Adrenal gland (tissue), 12 donors: ENCODE measurements around the gene SHMT2. TPM values are rescaled to one million over a fixed set of nuclear protein-coding genes. Genes with fewer than 3 reads are reported as not detected.

Source experiments
- DNase-seq, 7 donors: peaks; one replicate each; pipeline ENCODE4 v3.0.0-alpha.2; 2019 to 2020
- H3K27ac ChIP-seq, 5 donors: fragments of 200-600 bp; sonication (generic) in 4 of 5; 1 replicate in 3 of 5; 2 replicates in 2 of 5; pipeline versions ENCODE4 v1.5.1 to v1.8.0; 2016 to 2020; ENCODE audit warnings: mild to moderate bottlenecking in 1 of 5
- H3K27me3 ChIP-seq: fragments of 200-600 bp; 2 replicates; pipeline ENCODE4 v1.8.0; 2021
- H3K36me3 ChIP-seq, 2 donors: fragments of 200-600 bp; replicated peaks in 1 of 2; 1 replicate in 1 of 2; 2 replicates in 1 of 2; pipeline versions ENCODE4 v1.5.1 to v1.8.0; 2018 to 2022
- H3K4me1 ChIP-seq, 2 donors: fragments of 200-600 bp; replicated peaks in 1 of 2; 1 replicate in 1 of 2; 2 replicates in 1 of 2; pipeline versions ENCODE4 v1.5.1 to v1.8.0; 2018 to 2021
- H3K4me3 ChIP-seq, 4 donors: fragments of 200-600 bp; sonication (generic) in 3 of 4; one replicate each; pipeline ENCODE4 v1.5.1; 2016 to 2018
- H3K9me3 ChIP-seq, 3 donors: fragments of 200-600 bp; sonication (generic) in 1 of 3; replicated peaks in 1 of 3; 1 replicate in 2 of 3; 2 replicates in 1 of 3; pipeline versions ENCODE4 v1.5.1 to v1.8.0; 2016 to 2021
- POLR2A ChIP-seq, 2 donors: fragments of 450-650 bp; IDR thresholded peaks; one replicate each; pipeline ENCODE4 v1.6.1; 2017; ENCODE audit warnings: antibody characterized with exemption in 2 of 2, mild to moderate bottlenecking in 2 of 2, moderate library complexity in 1 of 2
- WGBS, 4 donors: extraction: QIAGEN DNeasy Blood & Tissue Kit in 2 of 4; methylation state at CpG; one replicate each; pipeline versions ENCODE4 v1.1.5 to v1.1.7; 2013 to 2017; 5-methylcytosine and 5-hydroxymethylcytosine counted together
- intact Hi-C, 2 donors: fragments of 100-400 bp; cut with DNase I; formaldehyde crosslinking; loops; one replicate each; pipeline versions ENCODE4 v1.14.1 to v1.15.0; 2022 to 2023
- polyA plus RNA-seq, 3 donors: library from polyadenylated mRNA; stranded (reverse); fragments of 200-250 nt in 2 of 3; fragments of 350-450 nt in 1 of 3; fragmentation: Illumina TruSeq in 1 of 3; extraction: RNeasy Lipid Tissue Mini Kit (QIAGEN cat#74804) in 1 of 3; gene quantifications; one replicate each; pipeline ENCODE4 v1.2.3, GENCODE V29; 2013 to 2014
- total RNA-seq, 9 donors: library from RNA; depleted of rRNA in 4 of 9; stranded (reverse); fragments of >200 nt in 4 of 9; fragments of 120-200 nt in 1 of 9; fragmentation: NEBNext Ultra II Directional in 1 of 9; extraction: Animal tissue kit (Norgen Biotek cat#: 25700) in 1 of 9; gene quantifications; one replicate each; pipeline versions ENCODE4 v1.1.0 to v1.2.4, GENCODE V29; 2013 to 2023
- TF ChIP-seq, protein P1 (sequence below), 6 experiments: fragments of 450-650 bp in 4 of 6; fragments of 200-600 bp in 2 of 6; sonication (generic) in 1 of 6; IDR thresholded peaks; 1 replicate in 5 of 6; 2 replicates in 1 of 6; pipeline versions ENCODE4 v1.5.1 to v1.8.0; 2016 to 2021; ENCODE audit warnings: antibody characterized with exemption in 6 of 6, mild to moderate bottlenecking in 2 of 6, moderate library complexity in 1 of 6
- donor health status: healthy with polysubstance abuse.
- donor health status: Bipolar disorder and iron deficiency.
- donor health status: DM: yes; HTN: yes; CAD: no.
- donor health status: DM: no; HTN: no; CAD: no.
- donor health status: DM: no; HTN: no; CAD: no.
- donor health status: DM: yes; HTN: yes; CAD: no.

Gene SHMT2
- total and polyA plus RNA-seq, 12 donors: 25.2 to 94.7 (median 65.0) TPM

DNA sequence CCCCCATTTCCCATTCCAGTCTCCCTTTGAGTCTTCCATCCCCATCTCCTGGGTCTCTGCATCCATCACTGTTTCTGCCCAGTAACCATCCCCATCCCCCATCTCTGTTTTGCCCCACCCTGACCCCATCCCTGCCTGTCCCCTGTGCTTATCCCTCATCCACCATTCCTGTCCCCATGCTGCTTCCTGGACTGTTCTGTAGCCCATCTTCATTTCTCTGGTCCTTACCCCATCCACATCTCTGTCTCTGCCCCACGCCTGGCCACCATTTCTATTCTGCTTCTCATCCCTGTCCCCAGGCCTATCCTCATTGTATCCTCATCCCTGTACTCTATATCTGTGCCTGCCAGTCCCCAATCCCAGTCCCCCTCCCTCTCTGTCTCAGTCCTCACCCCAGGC lies 8.7 kb upstream of the SHMT2 start:
- Histone ChIP-seq H3K36me3 (no peaks in the 10 kb centered on the region), H3K4me1 (peaks cover 6 to 17% of the 10 kb centered on the region in 2 donors), H3K27me3 (peaks cover 78% of the 10 kb centered on the region), H3K9me3 (no peaks in the 10 kb centered on the region), H3K4me3 (no peak overlapping the region), H3K27ac (no peak overlapping the region)
- DNase-seq: no peak
- intact Hi-C loops: no loop called here
- TF ChIP-seq POLR2A (IDR thresholded peaks at IDR 0.05): no peak
- TF ChIP-seq, protein P1, sequence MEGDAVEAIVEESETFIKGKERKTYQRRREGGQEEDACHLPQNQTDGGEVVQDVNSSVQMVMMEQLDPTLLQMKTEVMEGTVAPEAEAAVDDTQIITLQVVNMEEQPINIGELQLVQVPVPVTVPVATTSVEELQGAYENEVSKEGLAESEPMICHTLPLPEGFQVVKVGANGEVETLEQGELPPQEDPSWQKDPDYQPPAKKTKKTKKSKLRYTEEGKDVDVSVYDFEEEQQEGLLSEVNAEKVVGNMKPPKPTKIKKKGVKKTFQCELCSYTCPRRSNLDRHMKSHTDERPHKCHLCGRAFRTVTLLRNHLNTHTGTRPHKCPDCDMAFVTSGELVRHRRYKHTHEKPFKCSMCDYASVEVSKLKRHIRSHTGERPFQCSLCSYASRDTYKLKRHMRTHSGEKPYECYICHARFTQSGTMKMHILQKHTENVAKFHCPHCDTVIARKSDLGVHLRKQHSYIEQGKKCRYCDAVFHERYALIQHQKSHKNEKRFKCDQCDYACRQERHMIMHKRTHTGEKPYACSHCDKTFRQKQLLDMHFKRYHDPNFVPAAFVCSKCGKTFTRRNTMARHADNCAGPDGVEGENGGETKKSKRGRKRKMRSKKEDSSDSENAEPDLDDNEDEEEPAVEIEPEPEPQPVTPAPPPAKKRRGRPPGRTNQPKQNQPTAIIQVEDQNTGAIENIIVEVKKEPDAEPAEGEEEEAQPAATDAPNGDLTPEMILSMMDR (IDR thresholded peaks at IDR 0.05): no peak
- WGBS, 4 donors: 53 to 65% (median 58%) methylated on average over 1 of the region's 1 CpG

DNA sequence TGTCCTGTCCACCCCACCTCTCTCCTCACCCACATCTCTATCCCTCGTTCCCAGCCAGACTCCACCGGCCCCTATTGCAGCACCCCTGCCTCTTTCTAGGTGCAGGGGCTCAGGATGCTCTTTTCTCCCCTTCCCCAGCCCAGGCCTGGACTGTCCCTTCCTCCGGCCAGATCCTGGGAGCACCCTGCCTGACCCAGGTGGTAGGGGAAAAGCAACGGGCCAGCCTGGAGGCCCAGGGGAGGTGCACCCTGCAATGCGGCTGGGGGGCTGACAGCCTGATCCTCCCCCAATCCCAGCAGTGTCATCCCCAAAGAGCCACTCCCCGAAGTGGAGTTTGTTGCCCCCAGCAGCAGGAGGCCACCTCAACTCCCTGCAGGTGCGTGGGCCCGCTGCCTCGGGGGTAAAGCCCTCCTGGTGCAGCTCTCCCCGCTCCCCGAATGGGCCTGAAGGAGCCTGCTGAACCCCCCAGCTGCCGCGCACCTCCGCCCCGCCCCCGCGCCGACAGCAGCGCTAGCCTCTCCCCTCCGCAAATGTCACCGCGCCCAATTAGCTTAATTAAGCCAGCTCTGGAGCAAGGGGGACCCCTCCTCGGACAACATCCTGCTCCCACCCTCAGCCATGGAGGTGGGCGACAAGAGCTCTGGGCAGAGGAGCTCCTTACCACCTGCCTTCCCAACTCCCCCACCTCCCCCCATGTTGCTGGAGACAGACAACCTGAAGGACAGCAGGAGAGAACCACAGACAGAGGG lies 8.2 kb upstream of the SHMT2 start:
- Histone ChIP-seq H3K9me3 (no peaks in the 10 kb centered on the region), H3K27me3 (peaks cover 75% of the 10 kb centered on the region), H3K4me1 (peaks cover 6 to 11% of the 10 kb centered on the region in 2 donors), H3K4me3 (no peak overlapping the region), H3K36me3 (no peaks in the 10 kb centered on the region), H3K27ac (no peak overlapping the region)
- no peak for TF ChIP-seq POLR2A (IDR thresholded peaks at IDR 0.05)
- TF ChIP-seq, protein P1 (IDR thresholded peaks at IDR 0.05): no peak
- intact Hi-C loops: no loop called here
- DNase-seq: no peak
- WGBS, 4 donors: 15 to 28% (median 18%) methylated on average over 7 to 24 of the region's 24 CpGs

DNA sequence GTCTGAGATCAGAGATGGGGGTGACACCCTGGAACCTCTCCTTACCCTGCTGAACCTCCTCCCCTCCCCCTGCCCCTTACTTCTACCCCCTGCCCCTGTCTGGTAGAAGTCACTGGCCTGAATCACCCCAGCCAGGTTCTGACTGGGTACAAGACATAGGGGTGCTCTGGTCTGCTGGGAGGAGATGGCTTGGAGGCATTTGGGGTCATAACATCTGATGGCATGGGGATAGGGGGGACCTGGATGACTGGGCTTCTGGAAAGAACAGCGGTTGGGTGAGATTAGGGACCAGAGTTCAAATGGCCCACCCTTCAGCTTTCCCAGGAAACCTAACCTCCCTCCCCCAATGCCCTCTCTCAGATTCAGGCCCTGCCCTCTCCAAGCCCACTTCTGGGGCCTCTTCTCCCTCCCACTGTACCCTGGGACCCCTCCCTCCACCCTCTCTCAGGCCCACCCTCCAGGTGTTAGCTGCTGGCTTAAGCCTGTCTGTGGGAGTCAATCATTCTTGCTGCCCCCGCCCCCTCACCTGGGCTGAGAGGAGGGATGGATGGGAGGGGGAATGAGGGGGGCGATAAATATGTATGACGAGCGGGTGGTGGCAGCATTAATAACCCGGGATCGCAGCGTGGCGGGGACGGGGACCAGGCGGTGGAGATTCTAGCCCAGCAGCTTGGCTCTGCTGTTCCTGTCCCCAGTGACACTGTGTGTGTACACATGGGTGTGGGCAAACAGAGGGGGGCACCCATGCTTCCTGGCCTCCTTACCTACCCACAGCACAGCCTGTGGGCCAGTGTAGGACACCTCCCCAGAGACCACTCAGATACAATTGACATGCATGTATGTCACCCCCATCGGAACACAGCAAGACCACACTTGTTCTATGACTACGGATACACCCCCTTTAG lies 7.0 kb upstream of the SHMT2 start:
- 51 to 63% (median 54%) methylated on average over 4 to 13 of the region's 13 CpGs for WGBS, 4 donors
- H3K27me3 ChIP-seq: peaks cover 86% of the 10 kb centered on the region

More for the DNA sequence above, 7.0 kb upstream of the SHMT2 start:
- no peak overlapping the region for H3K4me3 ChIP-seq
- intact Hi-C loops: no loop called here
- H3K27ac ChIP-seq: no peak overlapping the region
- H3K36me3 ChIP-seq: no peaks in the 10 kb centered on the region
- no peaks in the 10 kb centered on the region for H3K9me3 ChIP-seq
- peaks cover 0 to 1% of the 10 kb centered on the region in 2 donors for H3K4me1 ChIP-seq
- DNase-seq: no peak
- no peak for TF ChIP-seq POLR2A (IDR thresholded peaks at IDR 0.05)
- TF ChIP-seq, protein P1 (IDR thresholded peaks at IDR 0.05): no peak
